Kidney (tissue), 14 donors: Measurements from ENCODE around the gene STK16. TPM values are rescaled to one million over a fixed set of nuclear protein-coding genes. Genes with fewer than 3 reads are reported as not detected.
A peak's percentile ranks its signal among the peaks of the same experiment; 100 is the strongest.

Experiments used
- DNase-seq, 5 donors: peaks; one replicate each; pipeline ENCODE4 v3.0.0-alpha.2; 2013 to 2020
- FAIRE-seq: peaks from 2 replicates; lab custom pipeline; 2012; peaks lifted over from hg19 to GRCh38; lab: Jason Lieb, UNC
- H3K27ac ChIP-seq, 2 donors: one replicate each; pipeline ENCODE4 v1.7.0; 2013; ENCODE audit warnings: low read depth in 2 of 2, low read length in 2 of 2, inconsistent platforms in 1 of 2
- H3K27me3 ChIP-seq: one replicate; pipeline ENCODE4 v1.7.1; 2013; ENCODE audit warnings: low read length, inconsistent platforms; ENCODE audit not compliant: control insufficient read depth, insufficient read depth
- H3K36me3 ChIP-seq, 3 donors: one replicate each; pipeline versions ENCODE4 v1.7.0 to v1.7.1; 2013; ENCODE audit warnings: low read length in 3 of 3, control low read depth in 1 of 3, inconsistent platforms in 1 of 3; ENCODE audit not compliant: insufficient read depth in 3 of 3, control insufficient read depth in 2 of 3
- H3K4me1 ChIP-seq, 3 donors: one replicate each; pipeline versions ENCODE4 v1.7.0 to v1.7.1; 2013; ENCODE audit warnings: low read length in 3 of 3, inconsistent platforms in 1 of 3, low read depth in 1 of 3; ENCODE audit not compliant: control insufficient read depth in 2 of 3, insufficient read depth in 2 of 3
- H3K4me3 ChIP-seq, 3 donors: one replicate each; pipeline versions ENCODE4 v1.7.0 to v1.8.1; 2013; ENCODE audit warnings: low read length in 3 of 3, control low read depth in 1 of 3, inconsistent platforms in 1 of 3
- H3K9ac ChIP-seq, 3 donors: one replicate each; pipeline versions ENCODE4 v1.7.0 to v1.7.1; 2013; ENCODE audit warnings: low read length in 3 of 3, control low read depth in 1 of 3, inconsistent platforms in 1 of 3
- H3K9me3 ChIP-seq, 3 donors: one replicate each; pipeline versions ENCODE4 v1.7.0 to v1.7.1; 2013; ENCODE audit warnings: low read length in 3 of 3, control low read depth in 1 of 3, inconsistent platforms in 1 of 3; ENCODE audit not compliant: control insufficient read depth in 2 of 3, insufficient read depth in 1 of 3
- intact Hi-C: fragments of 100-400 bp; cut with DNase I; formaldehyde crosslinking; loops from one replicate; pipeline ENCODE4 v1.11.1; 2022
- polyA plus RNA-seq: library from polyadenylated mRNA; stranded (reverse); fragments of 350-450 nt; fragmentation: Illumina TruSeq; extraction: RNeasy Lipid Tissue Mini Kit (QIAGEN cat#74804); gene quantifications from one replicate; pipeline ENCODE4 v1.2.3, GENCODE V29; 2014; ENCODE audit warnings: low read depth, low replicate concordance; ENCODE audit not compliant: insufficient read depth
- total RNA-seq: library from RNA; stranded (reverse); fragmentation: NEBNext Ultra II Directional; extraction: Animal tissue kit (Norgen Biotek cat#: 25700); gene quantifications from one replicate; pipeline ENCODE4 v1.2.1, GENCODE V29; 2021
- TF ChIP-seq, protein P1 (sequence below): IDR thresholded peaks from 3 replicates; pipeline ENCODE4 v1.5.1; 2012; ENCODE audit warnings: mild to moderate bottlenecking, moderate library complexity, borderline replicate concordance; ENCODE audit not compliant: insufficient read depth; ENCODE audit errors: extremely low read depth
- donor health status: control.
- donor health status: control.
- donor health status: control.
- donor health status: control.
- donor health status: control.
- donor health status: DM: yes; HTN: yes; CAD: no.
- donor health status: Normal renal cell carcinoma (clear cell type).

STK16 gene
- total and polyA plus RNA-seq, 2 donors from 2014 or later, result 29.9 to 53.8 TPM

DNA sequence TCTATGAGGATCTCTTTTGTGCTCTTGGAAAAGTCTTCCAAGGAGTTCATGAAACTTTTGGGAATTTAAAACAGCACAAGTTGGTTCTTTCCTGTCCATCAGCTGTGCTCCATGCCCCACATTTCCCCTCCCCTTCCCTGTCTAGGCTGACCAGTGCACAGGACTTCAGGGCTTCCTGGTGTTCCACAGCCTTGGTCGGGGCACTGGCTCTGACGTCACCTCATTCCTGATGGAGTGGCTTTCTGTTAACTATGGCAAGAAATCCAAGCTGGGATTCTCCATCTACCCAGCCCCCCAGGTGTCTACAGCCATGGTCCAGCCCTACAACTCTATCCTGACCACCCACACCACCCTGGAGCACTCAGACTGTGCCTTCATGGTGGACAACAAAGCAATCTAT is 25.7 kb downstream of the STK16 start:
- no peak overlapping the region for H3K4me3 ChIP-seq
- DNase-seq (peak in 1 of 5 donors; percentile 27), FAIRE-seq (no peak)
- H3K4me1 ChIP-seq, result peaks cover 0 to 11% (median 2%) of the 10 kb centered on the region in 3 donors
- no peak overlapping the region for H3K9ac ChIP-seq
- H3K27ac ChIP-seq, result no peak overlapping the region
- no peaks in the 10 kb centered on the region for H3K27me3 ChIP-seq
- intact Hi-C loops, result no loop called here
- H3K36me3 ChIP-seq, result no peaks in the 10 kb centered on the region
- no peaks in the 10 kb centered on the region for H3K9me3 ChIP-seq
- TF ChIP-seq, protein P1, sequence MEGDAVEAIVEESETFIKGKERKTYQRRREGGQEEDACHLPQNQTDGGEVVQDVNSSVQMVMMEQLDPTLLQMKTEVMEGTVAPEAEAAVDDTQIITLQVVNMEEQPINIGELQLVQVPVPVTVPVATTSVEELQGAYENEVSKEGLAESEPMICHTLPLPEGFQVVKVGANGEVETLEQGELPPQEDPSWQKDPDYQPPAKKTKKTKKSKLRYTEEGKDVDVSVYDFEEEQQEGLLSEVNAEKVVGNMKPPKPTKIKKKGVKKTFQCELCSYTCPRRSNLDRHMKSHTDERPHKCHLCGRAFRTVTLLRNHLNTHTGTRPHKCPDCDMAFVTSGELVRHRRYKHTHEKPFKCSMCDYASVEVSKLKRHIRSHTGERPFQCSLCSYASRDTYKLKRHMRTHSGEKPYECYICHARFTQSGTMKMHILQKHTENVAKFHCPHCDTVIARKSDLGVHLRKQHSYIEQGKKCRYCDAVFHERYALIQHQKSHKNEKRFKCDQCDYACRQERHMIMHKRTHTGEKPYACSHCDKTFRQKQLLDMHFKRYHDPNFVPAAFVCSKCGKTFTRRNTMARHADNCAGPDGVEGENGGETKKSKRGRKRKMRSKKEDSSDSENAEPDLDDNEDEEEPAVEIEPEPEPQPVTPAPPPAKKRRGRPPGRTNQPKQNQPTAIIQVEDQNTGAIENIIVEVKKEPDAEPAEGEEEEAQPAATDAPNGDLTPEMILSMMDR, result no peak

DNA sequence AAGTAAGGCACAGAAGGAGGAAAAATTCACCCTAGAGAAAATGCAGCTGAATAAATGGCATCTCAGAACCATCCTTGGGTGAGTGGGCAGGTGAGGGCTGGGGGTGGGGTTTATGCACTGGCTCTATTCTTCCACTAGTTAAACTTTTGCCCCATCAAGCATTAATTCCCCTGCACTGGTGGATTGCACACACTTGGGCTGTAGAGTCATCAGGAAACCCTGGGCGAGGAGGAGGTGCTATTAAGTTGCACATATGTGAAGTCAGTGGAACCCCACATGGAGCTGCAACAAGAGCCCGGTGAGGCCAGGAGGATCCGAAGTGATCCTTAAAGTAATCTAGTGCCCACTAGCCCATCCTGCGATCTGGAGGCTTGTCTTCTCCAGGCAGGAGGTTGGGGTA is 27.1 kb downstream of the STK16 start:
- Histone ChIP-seq H3K9me3 (no peaks in the 10 kb centered on the region), H3K27ac (no peak overlapping the region), H3K4me1 (peaks cover 0 to 11% (median 2%) of the 10 kb centered on the region in 3 donors), H3K36me3 (no peaks in the 10 kb centered on the region), H3K9ac (no peak overlapping the region), H3K27me3 (no peaks in the 10 kb centered on the region), H3K4me3 (no peak overlapping the region)
- no peak for FAIRE-seq
- peak in 3 of 5 donors; percentile 0 to 24 (median 8) for DNase-seq
- TF ChIP-seq, protein P1, result no peak
- intact Hi-C loops, result no loop called here

DNA sequence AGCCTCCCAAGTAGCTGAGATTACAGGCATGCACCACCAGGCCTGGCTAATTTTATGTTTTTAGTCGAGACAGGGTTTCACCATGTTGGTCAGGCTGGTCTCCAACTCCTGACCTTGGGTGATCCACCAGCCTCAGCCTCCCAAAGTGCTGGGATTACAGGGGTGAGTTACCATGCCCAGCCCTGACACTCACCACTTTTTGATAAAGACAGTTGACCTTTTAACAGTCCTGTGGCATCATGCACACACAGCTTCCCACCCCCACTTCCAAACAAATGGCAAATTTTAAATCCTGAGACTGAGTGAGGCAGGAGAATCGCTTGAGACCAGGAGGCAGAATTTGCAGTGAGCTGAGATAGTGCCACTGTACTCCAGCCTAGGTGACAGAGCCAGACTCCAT is 27.7 kb downstream of the STK16 start:
- DNase-seq (peak in 1 of 5 donors; percentile 4), FAIRE-seq (no peak)
- H3K27me3 ChIP-seq, result no peaks in the 10 kb centered on the region
- no peak overlapping the region for H3K9ac ChIP-seq
- H3K27ac ChIP-seq, result no peak overlapping the region
- intact Hi-C loops, result no loop called here
- H3K4me3 ChIP-seq, result no peak overlapping the region
- TF ChIP-seq, protein P1, result no peak
- H3K36me3 ChIP-seq, result no peaks in the 10 kb centered on the region
- no peaks in the 10 kb centered on the region for H3K9me3 ChIP-seq
- peaks cover 3 to 15% (median 8%) of the 10 kb centered on the region in 3 donors for H3K4me1 ChIP-seq

DNA sequence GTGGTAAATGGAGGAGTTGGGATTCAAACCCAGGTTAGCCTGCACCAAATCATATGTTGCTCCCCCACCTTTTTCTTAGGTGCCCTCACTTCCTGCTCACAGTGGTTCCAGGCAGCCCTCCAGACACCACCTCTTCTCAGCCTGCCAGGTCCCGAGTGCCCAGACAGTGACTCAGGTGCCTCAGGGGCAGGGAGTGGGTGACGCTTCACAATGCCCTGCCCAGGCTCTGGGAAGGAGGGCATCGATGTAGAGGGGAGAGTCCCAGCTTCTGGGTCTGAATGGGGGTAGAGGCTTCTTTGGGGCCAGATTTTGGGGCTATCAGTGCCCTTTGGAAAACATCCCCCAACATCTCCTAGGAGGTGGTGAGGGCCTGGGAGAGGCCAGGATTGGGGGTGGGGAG is 28.7 kb downstream of the STK16 start:
- FAIRE-seq, result no peak
- Histone ChIP-seq H3K9me3 (no peaks in the 10 kb centered on the region), H3K36me3 (no peaks in the 10 kb centered on the region), H3K27me3 (no peaks in the 10 kb centered on the region), H3K9ac (no peak overlapping the region), H3K4me1 (peaks cover 8 to 20% (median 16%) of the 10 kb centered on the region in 3 donors), H3K27ac (peak overlapping the region in 1 of 2 donors; percentile 51), H3K4me3 (no peak overlapping the region)
- TF ChIP-seq, protein P1, result no peak
- intact Hi-C loops, result no loop called here
- peak in 2 of 5 donors; percentile 30 to 84 for DNase-seq
